K562 (cell line): ENCODE measurements around the gene LRRC61.

Source experiments
- DEAF1 ChIP-seq: fragments of 450-650 bp; formaldehyde crosslinking; IDR thresholded peaks from 2 replicates; pipeline ENCODE4 v1.4.0; 2020; ENCODE audit warnings: mild to moderate bottlenecking, moderate library complexity
- FOXP4 ChIP-seq: sonication (generic); formaldehyde crosslinking; IDR thresholded peaks from 2 replicates; pipeline ENCODE4 v1.8.0; 2022; ENCODE audit warnings: mild to moderate bottlenecking, missing genetic modification reagents, borderline replicate concordance
- HDAC8 ChIP-seq: fragments of 450-650 bp; IDR thresholded peaks from 2 replicates; pipeline ENCODE4 v1.6.1; 2016; ENCODE audit warnings: mild to moderate bottlenecking, missing genetic modification characterization, moderate library complexity, missing compliant biosample characterization
- NFATC3 ChIP-seq: fragments of 450-650 bp; IDR thresholded peaks from 2 replicates; pipeline ENCODE4 v1.6.1; 2017; ENCODE audit warnings: mild to moderate bottlenecking
- NFIC ChIP-seq: fragments of 450-650 bp; IDR thresholded peaks from 2 replicates; pipeline ENCODE4 v1.6.1; 2017; ENCODE audit warnings: mild to moderate bottlenecking, inconsistent platforms
- POLR2A ChIP-seq: fragments of 450-650 bp; conservative IDR thresholded peaks from 2 replicates; pipeline ENCODE4 v1.6.1; 2016
- POLR2AphosphoS2 ChIP-seq: IDR thresholded peaks from 2 replicates; pipeline ENCODE4 v1.6.1; 2012; ENCODE audit warnings: low read length, improper control_type of control experiment
- SAP30 ChIP-seq: fragments of 200-600 bp; sonication (generic); IDR thresholded peaks from 2 replicates; pipeline ENCODE4 v1.6.1; 2012; ENCODE audit warnings: borderline replicate concordance, low read depth, mild to moderate bottlenecking, moderate library complexity, low read length, control low read depth, inconsistent platforms; ENCODE audit not compliant: insufficient read depth, poor library complexity, severe bottlenecking
- SIN3A ChIP-seq, 2 experiments: fragments of 150-350 bp in 1 of 2; IDR thresholded peaks; 2 replicates each; pipeline ENCODE4 v1.6.1; 2011 to 2016; ENCODE audit warnings: borderline replicate concordance in 2 of 2, low read depth in 2 of 2, low read length in 2 of 2, mild to moderate bottlenecking in 2 of 2, moderate library complexity in 2 of 2; ENCODE audit not compliant: control insufficient read depth in 1 of 2

DNA sequence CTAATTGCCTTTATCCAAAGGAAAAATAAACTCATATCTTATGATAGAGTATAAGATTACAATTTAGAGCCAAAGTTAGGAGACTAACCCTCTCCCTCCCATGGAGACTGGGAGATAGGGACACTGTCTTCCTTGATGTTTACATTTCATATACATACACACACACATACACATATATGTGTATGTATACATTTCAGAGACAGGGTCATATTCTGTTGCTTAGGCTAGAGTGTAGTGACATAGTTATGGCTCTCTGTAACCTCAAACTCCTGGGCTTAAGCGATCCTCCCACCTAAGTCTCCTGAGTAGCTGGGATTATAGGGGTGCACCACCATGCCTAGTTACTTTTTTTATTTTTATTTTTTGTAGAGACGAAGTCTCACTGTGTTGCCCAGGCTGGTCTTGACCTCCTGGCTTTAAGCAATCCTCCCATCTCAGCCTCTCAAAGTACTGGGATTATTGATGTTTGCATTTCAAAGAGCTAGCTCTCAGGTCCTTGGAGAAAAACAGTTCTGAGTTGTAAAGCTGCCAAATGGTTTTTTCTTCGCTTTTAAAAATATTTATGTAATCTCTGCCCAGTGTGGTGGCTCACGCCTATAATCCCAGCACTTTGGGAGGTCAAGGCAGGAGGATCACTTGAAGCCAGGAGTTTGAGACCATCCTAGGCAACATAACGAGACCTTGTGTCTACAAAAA is 37.4 kb downstream of the LRRC61 start:
- TF ChIP-seq HDAC8 (tag) (no peak), FOXP4 (CRISPR knock-in tag) (no peak), NFIC (no peak), POLR2AphosphoS2 (no peak), NFATC3 (no peak), SAP30 (no peak), SIN3A (IDR thresholded peaks at IDR 0.05; ENCODE audit: borderline replicate concordance in 2 of 2, control insufficient read depth in 1 of 2, low read depth in 2 of 2, low read length in 2 of 2) (no peak), DEAF1 (CRISPR knock-in tag) (no peak), POLR2A (no peak)
